ENCODE measurements around the gene AP3S2. TPM values are rescaled to one million over a fixed set of nuclear protein-coding genes. Genes with fewer than 3 reads are reported as not detected.
"Not testable (repeated sequence)": the region's sequence is repeated elsewhere in the genome, so short reads cannot be mapped to it uniquely, and the experiment has no call there.

AP3S2 gene
- total RNA-seq, 1 donor from 2014 or later: 42.2 TPM

- no peak for DNase-seq (ENCODE audit: low read depth in 2 of 2)
Observed at GRCh38 chr15:89903858-89904130, 10.0 kb upstream of the AP3S2 start.

GRCh38 chr15:89903015-89903857 is 9.4 kb upstream of the AP3S2 start:
- DNase-seq (ENCODE audit: low read depth in 2 of 2): no peak

- DNase-seq (ENCODE audit: low read depth in 2 of 2): no peak
Observed at GRCh38 chr15:89900849-89901248, 7.1 kb upstream of the AP3S2 start.

GRCh38 chr15:89899951-89900567 is 6.3 kb upstream of the AP3S2 start:
- no peak for DNase-seq (ENCODE audit: low read depth in 2 of 2)

GRCh38 chr15:89899295-89899945 is 5.6 kb upstream of the AP3S2 start:
- DNase-seq (ENCODE audit: low read depth in 2 of 2): no peak

- DNase-seq (ENCODE audit: low read depth in 2 of 2): peak in 1 of 2 donors; percentile 55
Observed at GRCh38 chr15:89898614-89899294, 5.0 kb upstream of the AP3S2 start.

- DNase-seq (ENCODE audit: low read depth in 2 of 2): no peak
Observed at GRCh38 chr15:89898146-89898545, 4.4 kb upstream of the AP3S2 start.

GRCh38 chr15:89893027-89893426 is 767 bp downstream of the AP3S2 start:
- no peak for DNase-seq (ENCODE audit: low read depth in 2 of 2)

- peak; percentile 30 to 63 for DNase-seq (ENCODE audit: low read depth in 2 of 2)
Observed at GRCh38 chr15:89888214-89888804, 5.5 kb downstream of the AP3S2 start.

- DNase-seq (ENCODE audit: low read depth in 2 of 2): no peak
Observed at GRCh38 chr15:89885611-89886010, 8.2 kb downstream of the AP3S2 start.

GRCh38 chr15:89885179-89885578 is 8.6 kb downstream of the AP3S2 start:
- DNase-seq (ENCODE audit: low read depth in 2 of 2): not testable (repeated sequence)

GRCh38 chr15:89883518-89883917 is 10.3 kb downstream of the AP3S2 start:
- DNase-seq (ENCODE audit: low read depth in 2 of 2): no peak

- peak in 1 of 2 donors; percentile 20 for DNase-seq (ENCODE audit: low read depth in 2 of 2)
Observed at GRCh38 chr15:89880727-89881126, 13.1 kb downstream of the AP3S2 start.

- DNase-seq (ENCODE audit: low read depth in 2 of 2): no peak
Observed at GRCh38 chr15:89878323-89878722, 15.5 kb downstream of the AP3S2 start.

GRCh38 chr15:89877083-89877425 is 16.7 kb downstream of the AP3S2 start:
- no peak for DNase-seq (ENCODE audit: low read depth in 2 of 2)

- no peak for DNase-seq (ENCODE audit: low read depth in 2 of 2)
Observed at GRCh38 chr15:89876396-89877082, 17.3 kb downstream of the AP3S2 start.

GRCh38 chr15:89875741-89876140 is 18.1 kb downstream of the AP3S2 start:
- no peak for DNase-seq (ENCODE audit: low read depth in 2 of 2)

- DNase-seq (ENCODE audit: low read depth in 2 of 2): peak; percentile 44 to 73
Observed at GRCh38 chr15:89874926-89875564, 18.7 kb downstream of the AP3S2 start.

GRCh38 chr15:89870688-89871288 is 23.0 kb downstream of the AP3S2 start:
- DNase-seq (ENCODE audit: low read depth in 2 of 2): no peak

- no peak for DNase-seq (ENCODE audit: low read depth in 2 of 2)
Observed at GRCh38 chr15:89870006-89870405, 23.8 kb downstream of the AP3S2 start.

Data from dermis microvascular lymphatic vessel endothelial cell (primary cell).